GM21390 (cell line): ENCODE data around the gene ASTN2.

Experiments
- ATAC-seq: cut with Tn5 transposase; IDR thresholded peaks from one replicate; pipeline ENCODE4 v1.9.1; 2021; ENCODE audit not compliant: unreplicated experiment

The ASTN2 gene

GRCh38 chr9:117306032-117306431, 108.8 kb downstream of the ASTN2 start:
- no peak for ATAC-seq

GRCh38 chr9:117305454-117305853, 109.4 kb downstream of the ASTN2 start:
- peak; percentile 47 for ATAC-seq

- no peak for ATAC-seq
Observed at GRCh38 chr9:117304549-117304948, 110.3 kb downstream of the ASTN2 start.

- ATAC-seq = no peak
Observed at GRCh38 chr9:117303643-117304230, 111.1 kb downstream of the ASTN2 start.

- no peak for ATAC-seq
Observed at GRCh38 chr9:117302487-117302886, 112.4 kb downstream of the ASTN2 start.

GRCh38 chr9:117300371-117301110, 114.3 kb downstream of the ASTN2 start:
- no peak for ATAC-seq

- no peak for ATAC-seq
Observed at GRCh38 chr9:117296453-117296852, 118.4 kb downstream of the ASTN2 start.

- ATAC-seq = no peak
Observed at GRCh38 chr9:117293206-117294114, 121.4 kb downstream of the ASTN2 start.

GRCh38 chr9:117290856-117291622, 123.8 kb downstream of the ASTN2 start:
- ATAC-seq = no peak

GRCh38 chr9:117290306-117290840, 124.5 kb downstream of the ASTN2 start:
- ATAC-seq = no peak

GRCh38 chr9:117286245-117286644, 128.6 kb downstream of the ASTN2 start:
- no peak for ATAC-seq

GRCh38 chr9:117284414-117284813, 130.4 kb downstream of the ASTN2 start:
- ATAC-seq = no peak

- no peak for ATAC-seq
Observed at GRCh38 chr9:117282541-117282940, 132.3 kb downstream of the ASTN2 start.

GRCh38 chr9:117278471-117279035, 136.3 kb downstream of the ASTN2 start:
- no peak for ATAC-seq

- no peak for ATAC-seq
Observed at GRCh38 chr9:117278020-117278419, 136.8 kb downstream of the ASTN2 start.

- no peak for ATAC-seq
Observed at GRCh38 chr9:117276444-117276843, 138.4 kb downstream of the ASTN2 start.

GRCh38 chr9:117273612-117274011, 141.2 kb downstream of the ASTN2 start:
- ATAC-seq = no peak

GRCh38 chr9:117268847-117269446, 145.9 kb downstream of the ASTN2 start:
- no peak for ATAC-seq

- no peak for ATAC-seq
Observed at GRCh38 chr9:117266855-117267497, 147.9 kb downstream of the ASTN2 start.
